Measurements from ENCODE around the gene HOXD11. TPM values are rescaled to one million over a fixed set of nuclear protein-coding genes. Genes with fewer than 3 reads are reported as not detected.

HOXD11 gene
- total and polyA plus RNA-seq, 11 donors, result not detected

GRCh38 chr2:176099159-176099727 lies 7.8 kb upstream of the HOXD11 start:
- peaks cover 0 to 43% (median 16%) of the 10 kb centered on the region in 12 donors for H3K4me1 ChIP-seq
- no peak overlapping the region for H3K4me3 ChIP-seq
- H3K9me3 ChIP-seq, result no peaks in the 10 kb centered on the region
- ATAC-seq, result no peak
- peak overlapping the region in 1 of 12 donors; percentile 86 for H3K27ac ChIP-seq
- peaks cover 91 to 100% (median 100%) of the 10 kb centered on the region in 9 donors for H3K27me3 ChIP-seq
- no peak for TF ChIP-seq POLR2A (IDR thresholded peaks at IDR 0.05)
- TF ChIP-seq CTCF (IDR thresholded peaks at IDR 0.05), result no peak
- WGBS, 4 donors, result 5 to 8% (median 6%) methylated on average over 19 to 30 of the region's 30 CpGs
- peak in 1 of 5 donors; percentile 15 for DNase-seq
- no peaks in the 10 kb centered on the region for H3K36me3 ChIP-seq
- intact Hi-C loops (cut with DNase I), result loop anchor here in 4 of 10 donors (5.0 to 10.0 kb wide), 3 partner anchors 844 to 897 kb away; no protein-coding TSS in a partner anchor

- Histone ChIP-seq H3K4me1 (peaks cover 0 to 50% (median 18%) of the 10 kb centered on the region in 12 donors), H3K27ac (peak within 1 kb of the TSS in 1 of 12 donors; percentile 86), H3K4me3 (no peak within 1 kb of the TSS), H3K36me3 (no peaks in the 10 kb centered on the region), H3K9me3 (no peaks in the 10 kb centered on the region), H3K27me3 (peaks cover 91 to 100% (median 100%) of the 10 kb centered on the region in 9 donors)
- intact Hi-C loops (cut with DNase I), result loop anchor here in 4 of 10 donors (5.0 to 10.0 kb wide), 3 partner anchors 845 to 898 kb away; no protein-coding TSS in a partner anchor
- ATAC-seq (no peak), DNase-seq (peak in 1 of 5 donors; percentile 12)
- no peak for TF ChIP-seq POLR2A (IDR thresholded peaks at IDR 0.05)
- no peak for TF ChIP-seq CTCF (IDR thresholded peaks at IDR 0.05)
- 3 to 4% (median 4%) methylated on average over 23 to 70 of the region's 70 CpGs for WGBS, 4 donors
These were observed 7.1 kb upstream of the HOXD11 start, which contains the start of gene HOXD12 for GRCh38 chr2:176099728-176100546. Gene HOXD12 (plus strand): TSS chr2:176099795. CDS start chr2:176099802, 7 bp downstream.

GRCh38 chr2:176100547-176101140 lies 6.4 kb upstream of the HOXD11 start:
- TF ChIP-seq CTCF (IDR thresholded peaks at IDR 0.05) (no peak), POLR2A (IDR thresholded peaks at IDR 0.05) (no peak)
- ATAC-seq, result no peak
- no peaks in the 10 kb centered on the region for H3K36me3 ChIP-seq
- intact Hi-C loops (cut with DNase I), result no loop called here
- peak in 1 of 5 donors; percentile 13 for DNase-seq
- H3K27me3 ChIP-seq, result peaks cover 91 to 100% (median 100%) of the 10 kb centered on the region in 9 donors
- no peak overlapping the region for H3K4me3 ChIP-seq
- peaks cover 0 to 52% (median 18%) of the 10 kb centered on the region in 12 donors for H3K4me1 ChIP-seq
- H3K27ac ChIP-seq, result peak overlapping the region in 1 of 12 donors; percentile 67
- 6 to 15% (median 8%) methylated on average over 14 to 28 of the region's 28 CpGs for WGBS, 4 donors
- H3K9me3 ChIP-seq, result no peaks in the 10 kb centered on the region

Measured in heart left ventricle (tissue), 16 donors.